GM21367 (cell line): ENCODE results near the gene ERVH48-1.
"Not testable (repeated sequence)": the region's sequence is repeated elsewhere in the genome, so short reads cannot be mapped to it uniquely, and the experiment has no call there.

Experiments
- ATAC-seq: cut with Tn5 transposase; IDR thresholded peaks from one replicate; pipeline ENCODE4 v1.9.1; 2021; ENCODE audit not compliant: unreplicated experiment

Gene ERVH48-1

DNA sequence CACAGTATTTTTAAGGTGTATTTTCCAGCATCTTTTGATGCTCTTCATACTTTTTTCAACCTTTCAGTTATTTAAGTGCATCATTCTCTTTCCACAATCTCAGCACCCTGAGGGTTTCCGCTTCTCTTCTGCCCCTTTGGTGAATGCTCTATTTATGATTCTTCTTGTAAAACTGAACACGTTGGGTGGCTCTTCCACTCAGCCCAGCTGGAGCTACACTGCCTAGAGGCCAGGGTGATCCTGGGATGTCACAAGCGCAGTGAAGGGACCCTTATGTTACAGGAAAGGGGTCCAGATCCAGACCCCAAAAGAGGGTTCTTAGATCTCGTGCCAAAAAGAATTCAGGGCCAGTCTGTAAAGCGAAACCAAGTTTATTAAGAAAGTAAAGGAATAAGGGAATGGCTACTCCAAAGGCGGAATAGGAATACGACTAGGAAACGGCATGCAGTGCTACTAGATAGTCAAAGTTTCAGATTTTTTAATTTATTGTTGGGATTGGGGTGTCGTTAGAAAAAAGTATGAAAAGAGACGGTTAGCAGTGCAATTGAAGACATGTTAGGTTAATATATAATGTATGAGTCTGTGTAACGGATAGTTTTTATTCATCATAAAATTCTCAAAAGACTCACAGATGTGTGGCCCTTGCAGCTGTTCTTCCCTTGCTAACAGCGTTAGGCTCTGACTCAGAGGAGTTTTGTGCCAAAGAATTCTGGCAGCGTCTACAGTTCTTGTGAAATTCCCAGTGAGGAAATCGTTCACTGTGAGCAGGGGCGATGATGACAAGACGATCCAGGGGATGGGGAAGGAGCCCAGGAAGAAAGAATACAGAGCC lies 14.4 kb upstream of the ERVH48-1 start:
- ATAC-seq = no peak

DNA sequence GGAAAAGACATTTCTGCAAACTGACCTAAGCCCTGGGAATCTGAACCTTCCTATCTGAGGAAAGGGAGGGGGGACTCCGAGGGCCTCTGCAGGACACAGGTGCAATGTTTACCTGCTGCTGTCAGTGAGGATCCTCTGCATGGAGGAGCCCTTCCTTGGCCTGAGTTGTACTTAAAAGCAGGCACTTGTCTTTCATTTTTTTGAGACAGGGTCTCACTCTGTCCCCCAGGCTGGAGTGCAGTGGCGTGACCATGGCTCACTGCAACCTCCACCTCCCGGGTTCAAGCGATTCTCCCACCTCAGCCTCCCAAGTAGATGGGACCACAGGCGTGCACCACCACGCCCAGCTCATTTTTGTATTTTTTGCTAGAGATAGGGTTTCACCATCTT lies 13.2 kb upstream of the ERVH48-1 start:
- ATAC-seq = not testable (repeated sequence)

DNA sequence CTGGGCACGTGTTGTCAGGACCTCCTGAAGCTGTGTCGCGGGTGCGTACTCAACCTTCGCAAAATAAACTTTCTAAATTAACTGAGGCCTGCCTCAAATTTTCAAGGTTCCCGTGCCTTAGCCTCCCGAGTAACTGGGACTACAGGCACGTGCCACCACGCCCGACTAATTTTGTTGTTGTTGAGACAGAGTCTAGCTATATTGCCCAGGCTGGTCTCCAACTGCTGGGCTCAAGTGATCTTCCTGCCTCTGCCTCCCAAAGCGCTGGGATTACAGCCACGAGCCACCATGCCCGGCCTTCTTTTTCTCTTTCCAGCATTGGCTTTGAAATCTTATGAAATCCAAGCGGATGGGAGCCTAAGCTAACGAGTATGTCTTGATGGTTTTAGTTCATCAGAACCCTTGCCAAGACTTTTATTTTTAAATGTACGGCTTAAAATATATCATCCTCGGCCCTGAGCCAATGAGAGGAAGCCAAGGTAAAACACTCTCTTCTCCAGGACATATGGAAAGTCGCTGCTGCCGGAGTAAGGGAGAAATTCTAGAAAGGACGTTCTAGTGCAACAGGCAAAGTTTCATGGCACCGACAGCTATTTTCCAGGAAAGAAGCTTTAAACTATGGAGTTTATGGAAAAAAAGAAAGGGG lies 12.7 kb upstream of the ERVH48-1 start:
- no peak for ATAC-seq

DNA sequence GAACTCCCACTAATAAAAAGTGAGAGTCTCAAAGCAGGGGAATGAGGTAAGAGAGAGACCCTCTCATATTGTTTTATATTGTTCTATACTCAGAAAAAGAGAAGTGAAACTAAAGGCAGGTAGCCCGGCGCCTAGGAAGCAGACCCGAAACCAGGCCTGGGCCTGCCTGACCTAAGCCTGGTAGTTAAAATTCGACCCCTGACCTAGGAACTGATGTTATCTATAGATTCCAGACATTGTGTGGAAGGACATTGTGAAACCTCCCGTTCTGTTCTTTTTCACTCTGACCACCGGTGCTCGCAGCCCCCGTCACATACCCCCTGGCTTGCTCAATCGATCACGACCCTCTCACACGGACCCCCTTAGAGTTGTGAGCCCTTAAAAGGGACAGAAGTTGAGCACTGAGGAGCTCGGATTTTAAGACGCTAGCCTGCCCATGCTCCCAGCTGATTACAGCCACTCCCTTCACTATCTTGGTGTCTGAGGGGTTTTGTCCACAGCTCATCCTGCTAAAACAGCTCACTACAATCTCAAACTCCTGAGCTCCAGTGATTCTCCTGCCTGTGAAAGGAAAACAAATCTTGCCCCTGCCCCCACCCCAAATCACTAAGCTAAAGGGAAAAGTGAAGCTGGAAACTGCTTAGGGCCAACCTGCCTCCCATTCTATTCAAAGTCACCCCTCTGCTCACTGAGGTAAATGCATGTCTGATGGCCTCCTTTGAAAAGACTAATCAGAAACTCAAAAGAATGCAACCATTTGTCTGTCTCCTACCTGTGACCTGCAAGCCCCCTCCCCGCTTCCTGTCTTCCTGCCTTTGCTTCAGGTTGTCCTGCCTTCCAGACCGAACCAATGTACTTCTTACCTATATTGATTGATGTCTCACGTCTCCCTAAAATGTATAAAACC lies 11.9 kb upstream of the ERVH48-1 start:
- ATAC-seq = not testable (repeated sequence)

DNA sequence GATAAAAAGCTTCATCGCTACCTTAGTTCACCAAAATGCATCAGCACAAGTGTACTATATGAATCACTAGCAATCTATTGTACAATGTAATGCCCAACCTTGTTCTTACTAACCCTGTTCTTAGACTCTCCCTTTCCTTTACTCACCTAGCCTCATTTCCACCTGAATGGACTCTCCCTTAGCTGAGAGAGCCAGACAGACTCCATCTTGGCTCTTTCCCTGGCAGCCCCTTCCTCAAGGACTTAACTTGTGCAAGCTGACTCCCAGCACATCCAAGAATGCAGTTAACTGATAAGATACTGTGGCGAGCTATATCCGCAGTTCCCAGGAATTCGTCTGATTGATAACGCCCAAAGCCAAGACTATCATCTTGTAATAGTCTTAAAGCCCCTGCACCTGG lies 10.9 kb upstream of the ERVH48-1 start:
- ATAC-seq = not testable (repeated sequence)

DNA sequence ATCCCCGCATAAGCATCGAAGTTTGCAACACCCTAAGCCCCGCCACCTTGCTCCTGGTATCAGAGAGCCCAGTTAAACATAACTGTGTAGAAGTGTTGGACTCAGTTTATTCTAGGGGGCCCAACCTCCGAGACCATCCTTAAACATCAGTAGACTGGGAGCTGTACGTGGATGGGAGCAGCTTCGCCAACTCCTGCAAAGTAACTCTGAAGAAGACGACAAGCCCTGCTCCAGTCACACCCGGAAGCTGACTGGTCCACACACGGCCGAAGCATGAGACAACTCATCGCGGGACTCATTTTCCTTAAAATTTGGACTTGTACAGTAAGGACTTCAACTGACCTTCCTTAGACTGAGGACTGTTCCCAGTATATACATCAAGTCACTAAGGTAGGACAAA lies 8.5 kb upstream of the ERVH48-1 start:
- not testable (repeated sequence) for ATAC-seq

DNA sequence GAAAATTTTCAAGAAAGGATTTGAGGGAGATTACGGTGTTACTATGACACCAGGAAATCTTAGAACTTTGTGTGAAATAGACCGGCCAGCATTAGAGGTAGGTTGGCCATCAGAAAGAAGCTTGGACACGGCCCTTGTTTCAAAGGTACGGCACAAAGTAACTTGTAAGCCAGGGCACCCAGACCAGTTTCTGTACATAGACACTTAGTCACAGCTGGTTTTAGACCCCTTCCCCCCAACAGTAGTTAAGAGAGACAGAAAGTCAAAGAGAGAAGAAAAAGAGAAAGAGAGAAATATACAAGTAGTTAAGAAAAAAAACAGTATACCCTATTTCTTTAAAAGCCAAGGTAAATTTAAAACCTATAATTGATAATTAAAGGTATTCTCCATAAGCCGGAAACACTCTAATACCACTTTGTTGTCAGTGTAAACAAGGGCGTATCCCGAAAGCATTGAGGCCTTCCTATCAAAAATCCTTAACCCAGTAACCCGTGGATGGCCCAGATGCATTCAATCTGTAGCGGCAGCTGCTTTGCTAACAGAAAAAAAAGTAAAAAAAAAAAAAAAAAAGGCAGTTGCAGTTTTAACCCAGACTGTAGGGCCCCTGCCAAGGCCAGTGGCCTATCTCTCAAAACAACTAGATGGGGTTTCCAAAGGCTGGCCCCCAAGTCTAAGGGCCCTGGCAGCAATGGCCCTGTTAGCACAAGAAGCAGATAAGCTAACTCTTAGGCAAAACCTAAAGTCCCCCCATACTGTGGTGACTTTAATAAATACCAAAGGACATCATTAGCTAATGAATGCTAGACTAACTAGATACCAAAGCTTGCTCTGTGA lies 7.9 kb upstream of the ERVH48-1 start:
- ATAC-seq = not testable (repeated sequence)

DNA sequence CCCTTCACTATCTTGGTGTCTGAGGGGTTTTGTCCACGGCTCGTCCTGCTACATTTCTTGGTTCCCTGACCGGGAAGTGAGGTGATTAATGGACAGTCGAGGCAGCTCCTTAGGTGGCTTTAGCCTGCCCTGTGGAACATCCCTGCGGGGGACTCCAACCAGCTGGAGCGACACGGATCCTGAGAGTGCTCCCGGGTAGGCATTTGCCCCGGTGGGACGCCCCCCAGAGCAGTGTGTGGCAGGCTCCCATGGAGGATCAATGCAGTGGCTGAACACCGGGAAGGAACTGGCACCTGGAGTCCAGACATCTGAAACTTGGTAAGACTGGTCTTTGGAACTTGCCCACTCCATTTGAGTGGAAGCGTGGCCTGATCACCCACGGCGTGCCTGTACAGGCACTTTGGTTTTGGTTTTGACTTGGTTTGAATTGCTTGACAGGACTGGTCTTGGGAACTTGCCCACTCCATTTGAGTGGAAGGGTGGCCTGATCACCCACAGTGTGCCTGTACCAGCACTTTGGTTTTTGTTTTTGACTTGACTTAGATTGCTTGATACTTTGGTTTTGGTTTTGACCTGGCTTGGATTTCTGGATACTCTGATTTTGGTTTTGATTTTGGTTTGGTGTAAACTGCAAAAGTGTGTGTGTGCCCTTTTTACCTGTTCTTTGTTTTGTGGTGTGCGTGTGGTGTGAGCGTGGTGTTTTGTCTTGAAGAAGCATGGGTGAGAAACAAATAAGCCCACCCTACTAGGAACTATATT lies 7.1 kb upstream of the ERVH48-1 start:
- ATAC-seq = not testable (repeated sequence)

DNA sequence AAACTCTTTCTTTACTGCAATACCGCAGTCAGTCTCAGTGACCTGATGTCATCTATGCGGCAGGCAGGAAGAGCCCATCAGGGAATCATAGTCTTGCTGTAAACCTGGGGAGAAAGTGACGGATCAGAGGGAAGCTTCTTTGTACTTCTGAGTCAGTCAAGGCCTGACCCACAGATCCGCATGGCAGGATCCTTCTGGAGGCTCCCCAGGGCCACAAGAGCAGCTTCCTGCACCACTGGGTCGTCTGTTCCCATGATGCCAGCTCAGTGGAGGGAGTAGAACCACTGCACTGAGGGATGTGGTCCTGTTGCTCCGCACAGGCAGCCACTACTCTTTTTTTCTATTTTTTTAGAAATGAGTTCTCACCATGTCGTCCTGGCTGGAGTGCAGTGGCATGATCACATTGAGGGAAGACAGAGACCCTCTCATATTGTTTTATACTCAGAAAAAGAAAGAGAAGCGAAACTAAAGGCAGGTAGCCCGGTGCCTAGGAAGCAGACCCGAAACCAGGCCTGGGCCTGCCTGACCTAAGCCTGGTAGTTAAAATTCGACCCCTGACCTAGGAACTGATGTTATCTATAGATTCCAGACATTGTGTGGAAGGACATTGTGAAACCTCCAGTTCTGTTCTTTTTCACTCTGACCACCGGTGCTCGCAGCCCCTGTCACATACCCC lies 6.3 kb upstream of the ERVH48-1 start:
- ATAC-seq = no peak

DNA sequence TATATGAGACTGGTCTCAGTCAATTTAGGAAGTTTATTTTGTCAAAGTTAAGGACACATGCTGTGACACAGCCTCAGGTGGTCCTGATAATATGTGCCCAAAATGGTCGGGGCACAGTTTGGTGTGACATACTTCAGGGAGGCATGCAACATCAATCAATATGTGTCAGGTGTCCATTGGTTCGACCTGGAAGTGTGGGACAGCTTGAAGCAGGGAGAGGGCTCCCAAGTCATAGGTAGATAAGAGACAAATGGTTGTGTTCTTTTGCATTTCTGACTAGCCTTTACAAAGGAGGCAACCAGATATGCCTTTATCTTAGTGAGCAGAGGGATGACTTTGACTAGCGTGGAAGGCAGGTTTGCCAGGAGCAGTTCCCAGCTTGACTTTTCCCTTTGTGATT lies 4.5 kb upstream of the ERVH48-1 start:
- no peak for ATAC-seq

DNA sequence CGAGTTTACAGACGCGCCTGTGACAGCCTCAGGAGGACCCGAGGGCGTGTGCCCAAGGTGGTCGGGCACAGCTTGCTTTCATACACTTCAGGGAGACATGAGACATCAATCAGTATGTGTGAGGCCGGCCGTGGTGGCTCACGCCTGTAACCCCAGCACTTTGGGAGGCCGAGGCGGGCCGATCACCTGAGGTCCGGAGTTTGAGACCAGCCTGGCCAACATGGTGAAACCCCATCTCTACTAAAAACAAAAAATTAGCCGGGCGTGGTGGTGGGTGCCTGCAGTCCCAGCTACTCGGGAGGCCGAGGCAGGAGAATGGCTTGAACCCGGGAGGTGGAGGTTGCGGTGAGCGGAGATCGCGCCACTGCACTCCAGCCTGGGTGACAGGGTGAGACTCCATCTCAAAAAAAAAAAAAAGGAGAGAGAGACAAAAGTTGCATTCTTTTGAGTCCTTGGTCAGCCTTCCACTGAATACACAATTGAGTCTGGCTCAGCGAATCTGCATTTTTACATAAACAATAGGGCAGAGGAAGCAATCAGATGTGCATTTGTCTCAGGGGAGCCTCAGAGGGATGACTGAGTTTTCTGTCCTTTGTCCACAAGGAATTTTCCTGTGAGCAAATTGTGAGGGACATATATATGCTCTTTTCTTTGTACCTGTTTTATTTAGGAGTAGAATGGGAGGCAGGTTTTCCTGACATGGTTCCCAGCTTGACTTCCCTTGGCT lies 2.2 kb upstream of the ERVH48-1 start:
- not testable (repeated sequence) for ATAC-seq

DNA sequence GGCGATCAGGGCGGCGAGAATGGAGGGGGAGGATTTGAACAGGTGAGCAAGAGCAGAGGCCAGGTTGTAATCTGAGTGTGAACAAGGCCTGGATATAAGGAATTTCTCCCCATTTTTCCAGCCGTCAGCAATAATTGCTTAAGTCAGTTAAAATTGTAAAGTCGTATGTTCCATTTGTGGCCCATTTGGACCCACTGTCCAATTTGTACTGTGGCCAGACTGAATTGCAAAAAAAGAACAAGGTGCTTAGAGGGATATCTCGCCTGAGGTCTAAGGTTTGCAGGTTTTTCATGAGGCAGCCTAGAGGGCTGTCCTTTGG lies 1.0 kb downstream of the ERVH48-1 start:
- no peak for ATAC-seq

DNA sequence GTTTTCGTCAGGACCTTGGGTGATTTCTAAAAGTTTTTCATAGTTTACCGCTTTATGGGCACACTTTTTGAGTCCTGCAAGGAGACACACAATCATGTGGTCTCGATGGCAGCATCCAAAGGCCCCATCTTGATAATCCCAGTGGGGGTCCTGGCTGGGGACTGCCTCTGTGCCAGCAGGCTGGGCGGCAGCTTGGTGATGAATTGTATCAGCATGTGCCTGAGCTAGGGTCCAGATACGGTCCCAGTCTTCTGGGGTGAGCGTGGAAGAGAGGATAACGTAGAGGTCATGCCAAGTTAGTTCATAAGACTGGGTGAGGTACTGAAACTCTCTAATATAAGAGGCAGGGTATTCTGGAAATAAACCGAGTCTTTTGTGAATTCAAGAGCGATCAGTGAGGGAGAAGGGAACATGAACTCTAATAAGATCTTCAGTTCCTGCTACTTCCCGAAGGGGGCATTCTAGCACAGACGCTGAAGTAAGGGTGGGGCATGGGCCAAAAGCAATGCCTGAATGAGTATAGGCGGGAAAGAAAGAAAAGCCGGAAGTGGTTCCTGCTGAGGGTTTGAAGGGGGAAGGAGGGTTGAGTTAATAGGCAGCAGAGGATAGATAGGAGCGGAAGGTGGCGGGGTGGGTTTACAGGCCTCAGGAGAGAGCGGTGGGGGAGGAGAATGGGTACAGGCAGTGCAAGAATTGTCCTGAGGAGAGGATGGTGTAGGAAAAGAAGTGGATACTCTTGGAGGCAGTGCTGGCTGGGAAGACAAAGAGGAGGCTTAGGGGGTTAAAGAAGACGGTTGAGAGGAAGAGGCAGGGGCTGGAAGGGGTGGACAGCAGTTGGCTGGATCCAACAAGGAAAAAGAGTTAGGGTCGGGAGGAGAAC lies 1.6 kb downstream of the ERVH48-1 start:
- no peak for ATAC-seq

DNA sequence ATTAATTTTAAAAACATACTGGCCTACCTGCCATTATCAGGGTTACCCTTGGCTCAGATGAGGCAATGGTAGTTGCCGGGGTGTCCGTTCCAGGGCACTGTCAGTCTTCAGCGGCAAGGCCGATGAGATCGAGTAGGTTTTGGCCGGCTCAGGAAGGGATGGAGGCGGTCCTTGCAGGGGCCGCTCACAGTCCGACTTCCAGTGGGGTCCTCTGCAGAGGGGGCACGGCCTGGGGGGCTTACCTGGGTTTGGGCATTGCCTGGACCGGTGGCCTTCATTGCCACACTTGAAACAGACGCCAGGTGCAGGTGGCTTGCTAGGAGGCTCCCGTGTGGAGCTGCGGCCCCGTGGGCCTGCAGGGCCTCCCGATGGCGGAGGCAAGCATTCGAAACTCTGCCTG lies 2.5 kb downstream of the ERVH48-1 start:
- ATAC-seq = no peak

DNA sequence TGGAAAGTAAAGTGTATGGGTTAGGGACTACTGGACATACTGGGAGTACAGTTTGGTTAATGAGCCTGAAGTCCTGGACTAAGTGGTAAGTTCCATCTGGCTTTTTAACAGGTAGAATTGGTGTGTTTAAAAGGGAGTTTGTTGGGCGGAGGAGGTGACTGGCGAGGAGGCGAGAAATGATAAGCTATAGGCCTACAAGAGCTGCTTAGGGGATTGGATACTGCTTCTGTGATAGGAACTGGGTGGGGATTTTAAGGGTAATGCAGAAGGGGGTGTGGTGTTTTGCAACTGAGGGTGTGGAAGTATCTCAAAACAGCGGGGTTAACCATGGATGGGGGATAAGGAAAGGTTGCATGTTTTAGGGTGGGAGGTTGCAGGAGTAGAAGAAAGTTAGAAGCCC lies 3.5 kb downstream of the ERVH48-1 start:
- no peak for ATAC-seq

DNA sequence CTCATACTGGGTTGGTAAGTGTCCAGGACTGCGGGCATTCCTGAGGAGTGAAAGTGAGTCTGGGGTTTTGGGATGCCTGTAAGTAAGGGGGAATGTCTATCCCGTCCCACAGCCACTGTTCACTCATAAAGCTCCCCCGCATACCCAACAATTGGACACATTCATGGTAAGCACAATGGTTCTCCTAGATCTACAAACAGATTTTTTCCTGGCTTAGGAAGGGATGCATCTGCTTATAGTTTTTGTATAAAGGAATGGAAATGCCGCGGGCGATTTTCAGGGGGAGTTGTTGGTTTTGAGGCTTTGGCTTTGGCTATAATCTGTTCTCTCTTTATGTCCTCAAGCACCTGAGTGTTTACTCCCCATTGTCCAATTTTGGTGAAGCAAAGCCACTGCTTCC lies 7.1 kb downstream of the ERVH48-1 start:
- ATAC-seq = no peak

DNA sequence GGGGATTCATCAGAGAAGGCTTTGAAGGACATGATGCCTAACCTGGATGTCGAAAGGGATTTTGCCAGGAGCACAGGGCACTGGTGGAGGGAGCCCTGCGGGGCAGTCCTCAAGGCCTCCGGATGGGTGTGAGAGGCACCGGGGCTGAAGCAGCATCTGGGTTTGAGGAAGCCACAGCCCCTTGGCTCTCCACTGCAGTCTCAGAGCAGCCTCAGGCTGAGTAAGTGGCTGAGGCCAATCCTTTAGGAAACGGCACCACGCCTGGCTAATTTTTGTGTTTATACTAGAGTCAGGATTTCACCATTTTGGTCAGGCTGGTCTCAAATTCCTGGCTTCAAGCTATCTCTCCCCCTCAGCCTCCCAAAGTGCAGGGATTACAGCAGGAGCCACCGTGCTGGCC lies 12.0 kb downstream of the ERVH48-1 start:
- no peak for ATAC-seq

DNA sequence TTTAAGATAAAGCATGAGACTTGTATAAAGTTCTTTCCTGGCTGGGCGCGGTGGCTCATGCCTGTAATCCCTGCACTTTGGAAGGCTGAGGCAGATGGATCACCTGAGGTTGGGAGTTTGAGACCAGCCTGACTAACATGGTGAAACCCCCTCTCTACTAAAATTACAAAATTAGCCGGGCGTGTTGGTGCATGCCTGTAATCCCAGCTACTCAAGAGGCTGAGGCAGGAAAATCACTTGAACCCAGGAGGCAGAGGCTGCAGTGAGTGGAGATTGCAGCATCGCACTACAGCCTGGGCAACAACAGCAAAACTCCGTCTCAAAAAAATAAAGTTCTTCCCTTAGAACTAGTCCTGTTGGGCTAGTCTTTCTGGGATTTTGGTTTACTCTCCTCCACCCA lies 13.5 kb downstream of the ERVH48-1 start:
- ATAC-seq = not testable (repeated sequence)
